HCT116 (cell line): ENCODE data around the gene TCF7L2. TPM values are rescaled to one million over a fixed set of nuclear protein-coding genes. Genes with fewer than 3 reads are reported as not detected.

ENCODE experiments used
- ATAC-seq: fragments of 200-7000 bp; cut with Tn5 transposase; 2 replicates; pipeline ENCODE4 v1.9.1; 2020; ENCODE audit warnings: mild to moderate bottlenecking, moderate library complexity
- BruUV-seq: library from RNA; stranded (reverse); fragments of 400-500 nt; replicated peaks from 2 replicates; lab custom pipeline; 2021; lab: Mats Ljungman, UMichigan
- CTCF ChIA-PET: fragments of 300-600 bp; sonication (Branson Sonifier 250); formaldehyde crosslinking; loops from one replicate; lab custom pipeline; 2021; ENCODE audit warnings: antibody characterized with exemption; lab: Charles Lee
- POLR2A ChIA-PET: fragments of 300-600, 350-600 bp; sonication (Branson Sonifier 250); formaldehyde crosslinking; loops from one replicate; lab custom pipeline; 2021; ENCODE audit warnings: antibody characterized with exemption; lab: Charles Lee
- RAD21 ChIA-PET, 2 experiments: fragments of 300-600 bp; sonication (Branson Sonifier 250); formaldehyde crosslinking; loops; one replicate each; lab custom pipeline; 2023; ENCODE audit warnings: low total read pairs in 2 of 2; ENCODE audit not compliant: uncharacterized antibody in 2 of 2, unreplicated experiment in 2 of 2, low non-redundant PET in 1 of 2; lab: Charles Lee
- DNase-seq: peaks from one replicate; pipeline ENCODE4 v3.0.0-alpha.2; 2010; ENCODE audit warnings: low read depth, low spot score
- H2AFZ ChIP-seq: fragments of 200-600 bp; shearing (Covaris generic), sonication (generic); 2 replicates; pipeline ENCODE4 v1.6.1; 2017; ENCODE audit warnings: low read depth, mixed run types, mixed read lengths, antibody characterized with exemption, low read length; ENCODE audit not compliant: poor library complexity, severe bottlenecking
- H3K27ac ChIP-seq: 2 replicates; pipeline ENCODE4 v1.5.1; 2012; ENCODE audit warnings: low read depth, low read length
- H3K27me3 ChIP-seq: fragments of 200-600 bp; sonication (generic); 2 replicates; pipeline ENCODE4 v1.6.1; 2016; ENCODE audit warnings: mixed run types, low read length, mixed read lengths; ENCODE audit not compliant: insufficient read depth
- H3K36me3 ChIP-seq, 2 experiments: fragments of 200-500 bp in 1 of 2; fragments of 200-600 bp in 1 of 2; sonication (Bioruptor generic) in 1 of 2; sonication (generic) in 1 of 2; 2 replicates each; pipeline versions ENCODE4 v1.5.1 to v1.6.1; 2014 to 2016; ENCODE audit warnings: low read length in 2 of 2, inconsistent platforms in 1 of 2, mixed read lengths in 1 of 2, mixed run types in 1 of 2; ENCODE audit not compliant: insufficient read depth in 2 of 2, control insufficient read depth in 1 of 2
- H3K4me1 ChIP-seq, 2 experiments: fragments of 200-600 bp in 1 of 2; sonication (generic) in 1 of 2; 2 replicates each; pipeline versions ENCODE4 v1.5.1 to v1.6.1; 2012 to 2017; ENCODE audit warnings: low read length in 2 of 2, inconsistent platforms in 1 of 2, mild to moderate bottlenecking in 1 of 2, mixed read lengths in 1 of 2, mixed run types in 1 of 2, moderate library complexity in 1 of 2; ENCODE audit not compliant: insufficient read depth in 2 of 2, control insufficient read depth in 1 of 2
- H3K4me2 ChIP-seq: fragments of 200-600 bp; sonication (generic); 2 replicates; pipeline ENCODE4 v1.6.1; 2017; ENCODE audit warnings: mixed run types, low read length, mixed read lengths
- H3K4me3 ChIP-seq, 2 experiments: fragments of 200-600 bp in 1 of 2; sonication (generic) in 1 of 2; replicated peaks in 1 of 2; 2 replicates each; pipeline ENCODE4 v1.5.1; 2011 to 2016; ENCODE audit warnings: low read length in 2 of 2, control low read depth in 1 of 2, low read depth in 1 of 2, mild to moderate bottlenecking in 1 of 2, mixed read lengths in 1 of 2, mixed run types in 1 of 2
- H3K79me2 ChIP-seq: fragments of 200-600 bp; sonication (generic); 2 replicates; pipeline ENCODE4 v1.6.1; 2017; ENCODE audit warnings: mild to moderate bottlenecking, mixed run types, low read length, moderate library complexity, mixed read lengths; ENCODE audit not compliant: insufficient read depth
- H3K9ac ChIP-seq: fragments of 200-600 bp; sonication (generic); 2 replicates; pipeline ENCODE4 v1.6.1; 2016; ENCODE audit warnings: low read length, mixed read lengths
- H3K9me2 ChIP-seq: fragments of 200-600 bp; sonication (generic), shearing (Covaris generic); 2 replicates; pipeline ENCODE4 v1.6.1; 2017; ENCODE audit warnings: mixed run types, mild to moderate bottlenecking, moderate library complexity; ENCODE audit not compliant: insufficient read depth
- H3K9me3 ChIP-seq, 2 experiments: fragments of 200-500 bp in 1 of 2; fragments of 200-600 bp in 1 of 2; sonication (Bioruptor generic) in 1 of 2; sonication (generic) in 1 of 2; 2 replicates each; pipeline ENCODE4 v1.6.1; 2014 to 2017; ENCODE audit warnings: low read length in 2 of 2, mixed read lengths in 2 of 2, inconsistent platforms in 1 of 2, low read depth in 1 of 2, mild to moderate bottlenecking in 1 of 2, mixed run types in 1 of 2, moderate library complexity in 1 of 2; ENCODE audit not compliant: control insufficient read depth in 1 of 2, insufficient read depth in 1 of 2
- H4K20me1 ChIP-seq: fragments of 200-600 bp; sonication (generic), shearing (Covaris generic); 2 replicates; pipeline ENCODE4 v1.6.1; 2017; ENCODE audit warnings: mixed run types, mild to moderate bottlenecking, moderate library complexity; ENCODE audit not compliant: insufficient read depth
- CEBPB ChIP-seq: IDR thresholded peaks from 2 replicates; pipeline ENCODE4 v1.6.1; 2012; ENCODE audit warnings: low read depth
- EZH2phosphoT487 ChIP-seq: fragments of 200-600 bp; IDR thresholded peaks from 2 replicates; pipeline ENCODE4 v1.6.1; 2018; ENCODE audit warnings: antibody characterized with exemption, borderline replicate concordance
- intact Hi-C: fragments of 100-400 bp; cut with micrococcal nuclease; formaldehyde crosslinking; loops from 2 replicates; pipeline ENCODE4 v1.10.0; 2022
- total RNA-seq: library from RNA; stranded (reverse); gene quantifications from one replicate; pipeline ENCODE4 v1.2.1, GENCODE V29; 2021; ENCODE audit not compliant: unreplicated experiment
- TF ChIP-seq, protein P1 (sequence below), 3 experiments: fragments of 200-600 bp in 1 of 3; sonication (generic) in 1 of 3; IDR thresholded peaks in 2 of 3; conservative IDR thresholded peaks in 1 of 3; 2 replicates each; pipeline ENCODE4 v1.5.1; 2012 to 2017; ENCODE audit warnings: low read depth in 2 of 3, low read length in 2 of 3, antibody characterized with exemption in 1 of 3, borderline replicate concordance in 1 of 3, control low read depth in 1 of 3, mild to moderate bottlenecking in 1 of 3, mixed read lengths in 1 of 3, mixed run types in 1 of 3, moderate library complexity in 1 of 3; ENCODE audit not compliant: insufficient read depth in 1 of 3
- TF ChIP-seq, protein P2 (sequence below): IDR thresholded peaks from 2 replicates; pipeline ENCODE4 v1.6.1; 2011; ENCODE audit warnings: mild to moderate bottlenecking, low read length, moderate library complexity; ENCODE audit not compliant: insufficient replicate concordance; ENCODE audit errors: extremely low read depth

Gene TCF7L2
- total RNA-seq, 1 experiment from 2014 or later: 164 TPM

DNA sequence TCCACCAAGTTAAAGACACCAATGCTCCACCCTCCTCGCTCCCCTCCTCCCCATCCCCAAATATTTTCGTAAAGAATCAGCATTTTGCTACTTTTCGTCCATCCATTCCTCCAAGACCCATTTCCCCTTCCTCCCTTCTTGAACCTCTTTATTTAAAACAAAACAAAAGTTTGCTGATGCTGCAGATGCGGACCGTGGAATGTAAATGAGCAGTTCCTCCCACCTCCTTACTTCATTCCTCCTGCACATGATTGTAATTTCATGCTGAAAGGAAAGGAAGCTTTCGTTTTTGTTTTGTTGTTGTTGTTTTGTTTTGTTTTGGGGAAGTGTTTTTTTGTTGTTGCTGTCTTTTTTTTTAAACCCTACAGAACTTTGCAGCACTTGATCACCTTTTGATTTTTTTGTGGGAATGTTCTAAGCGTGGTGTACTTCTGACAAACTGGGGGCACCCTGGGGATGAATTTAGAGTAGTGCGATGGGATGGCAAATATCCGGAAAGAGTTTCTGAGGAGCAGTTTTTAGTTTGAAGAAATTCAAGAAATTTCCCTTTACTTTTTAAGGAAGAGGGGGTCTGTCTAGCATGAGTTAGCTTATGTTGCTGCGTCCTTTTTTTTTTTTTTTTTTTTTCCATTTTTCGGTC is 177.3 kb downstream of the TCF7L2 start:
- CTCF ChIA-PET: no interaction called here
- Histone ChIP-seq H4K20me1 (peaks cover 42% of the 10 kb centered on the region), H2AFZ (no peak overlapping the region), H3K4me1 (no peaks in the 10 kb centered on the region), H3K4me3 (no peak overlapping the region), H3K9me2 (no peaks in the 10 kb centered on the region), H3K4me2 (no peak overlapping the region), H3K79me2 (peaks cover 97% of the 10 kb centered on the region), H3K9ac (no peak overlapping the region), H3K9me3 (no peaks in the 10 kb centered on the region), H3K36me3 (peaks cover 0 to 7% of the 10 kb centered on the region in 2 experiments; a peak in 1 of 4 replicates), H3K27ac (no peak overlapping the region), H3K27me3 (no peaks in the 10 kb centered on the region)
- RAD21 ChIA-PET: no interaction called here
- POLR2A ChIA-PET: no interaction called here
- no peak for TF ChIP-seq EZH2phosphoT487
- intact Hi-C loops: no loop called here
- DNase-seq (no peak), ATAC-seq (no peak)
- no TSS peak for BruUV-seq

DNA sequence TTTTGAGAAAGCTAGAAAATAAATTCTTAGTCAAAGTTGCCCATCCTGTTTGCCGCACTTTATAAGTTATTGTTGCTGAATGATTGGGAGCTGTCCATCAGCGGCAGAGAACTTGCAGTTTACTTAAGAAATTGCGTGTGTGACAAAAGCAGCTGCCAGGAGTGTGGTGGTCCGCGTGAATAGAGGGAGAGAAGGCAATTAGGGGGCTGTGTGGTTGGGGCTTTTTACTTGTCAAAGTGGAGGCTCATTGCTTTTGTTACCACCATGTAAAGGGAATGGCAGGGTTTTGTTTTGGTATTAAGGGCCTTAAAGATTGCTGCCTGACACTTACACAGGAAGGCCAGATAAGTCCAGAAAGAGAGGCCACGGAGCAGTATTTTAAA is 177.8 kb downstream of the TCF7L2 start:
- H3K36me3 ChIP-seq: peaks cover 0 to 7% of the 10 kb centered on the region in 2 experiments; a peak in 1 of 4 replicates
- H3K79me2 ChIP-seq: peaks cover 97% of the 10 kb centered on the region
- no peaks in the 10 kb centered on the region for H3K9me2 ChIP-seq
- no peak overlapping the region for H3K4me3 ChIP-seq
- no peak overlapping the region for H3K27ac ChIP-seq
- no TSS peak for BruUV-seq
- H3K4me1 ChIP-seq: no peaks in the 10 kb centered on the region
- ChIA-PET POLR2A (no interaction called here), CTCF (no interaction called here), RAD21 (no interaction called here)
- no peaks in the 10 kb centered on the region for H3K27me3 ChIP-seq
- no peak for ATAC-seq
- H4K20me1 ChIP-seq: peaks cover 37% of the 10 kb centered on the region
- H3K9me3 ChIP-seq: no peaks in the 10 kb centered on the region
- no peak for DNase-seq
- H3K9ac ChIP-seq: no peak overlapping the region
- intact Hi-C loops: no loop called here
- H2AFZ ChIP-seq: no peak overlapping the region
- no peak overlapping the region for H3K4me2 ChIP-seq
- TF ChIP-seq, protein P1, sequence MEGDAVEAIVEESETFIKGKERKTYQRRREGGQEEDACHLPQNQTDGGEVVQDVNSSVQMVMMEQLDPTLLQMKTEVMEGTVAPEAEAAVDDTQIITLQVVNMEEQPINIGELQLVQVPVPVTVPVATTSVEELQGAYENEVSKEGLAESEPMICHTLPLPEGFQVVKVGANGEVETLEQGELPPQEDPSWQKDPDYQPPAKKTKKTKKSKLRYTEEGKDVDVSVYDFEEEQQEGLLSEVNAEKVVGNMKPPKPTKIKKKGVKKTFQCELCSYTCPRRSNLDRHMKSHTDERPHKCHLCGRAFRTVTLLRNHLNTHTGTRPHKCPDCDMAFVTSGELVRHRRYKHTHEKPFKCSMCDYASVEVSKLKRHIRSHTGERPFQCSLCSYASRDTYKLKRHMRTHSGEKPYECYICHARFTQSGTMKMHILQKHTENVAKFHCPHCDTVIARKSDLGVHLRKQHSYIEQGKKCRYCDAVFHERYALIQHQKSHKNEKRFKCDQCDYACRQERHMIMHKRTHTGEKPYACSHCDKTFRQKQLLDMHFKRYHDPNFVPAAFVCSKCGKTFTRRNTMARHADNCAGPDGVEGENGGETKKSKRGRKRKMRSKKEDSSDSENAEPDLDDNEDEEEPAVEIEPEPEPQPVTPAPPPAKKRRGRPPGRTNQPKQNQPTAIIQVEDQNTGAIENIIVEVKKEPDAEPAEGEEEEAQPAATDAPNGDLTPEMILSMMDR (IDR thresholded peaks at IDR 0.05 in 2 of 3, conservative IDR thresholded peaks at IDR 0.05 in 1 of 3; ENCODE audit: borderline replicate concordance in 1 of 3, insufficient read depth in 1 of 3, low read depth in 2 of 3, low read length in 2 of 3): no peak
- TF ChIP-seq EZH2phosphoT487 (no peak), CEBPB (no peak)
- TF ChIP-seq, protein P2, sequence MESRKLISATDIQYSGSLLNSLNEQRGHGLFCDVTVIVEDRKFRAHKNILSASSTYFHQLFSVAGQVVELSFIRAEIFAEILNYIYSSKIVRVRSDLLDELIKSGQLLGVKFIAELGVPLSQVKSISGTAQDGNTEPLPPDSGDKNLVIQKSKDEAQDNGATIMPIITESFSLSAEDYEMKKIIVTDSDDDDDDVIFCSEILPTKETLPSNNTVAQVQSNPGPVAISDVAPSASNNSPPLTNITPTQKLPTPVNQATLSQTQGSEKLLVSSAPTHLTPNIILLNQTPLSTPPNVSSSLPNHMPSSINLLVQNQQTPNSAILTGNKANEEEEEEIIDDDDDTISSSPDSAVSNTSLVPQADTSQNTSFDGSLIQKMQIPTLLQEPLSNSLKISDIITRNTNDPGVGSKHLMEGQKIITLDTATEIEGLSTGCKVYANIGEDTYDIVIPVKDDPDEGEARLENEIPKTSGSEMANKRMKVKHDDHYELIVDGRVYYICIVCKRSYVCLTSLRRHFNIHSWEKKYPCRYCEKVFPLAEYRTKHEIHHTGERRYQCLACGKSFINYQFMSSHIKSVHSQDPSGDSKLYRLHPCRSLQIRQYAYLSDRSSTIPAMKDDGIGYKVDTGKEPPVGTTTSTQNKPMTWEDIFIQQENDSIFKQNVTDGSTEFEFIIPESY: no peak
- TF ChIP-seq, all 23 proteins: peak for 0
